CD14-positive monocyte (primary cell): Measurements from ENCODE around the gene KIAA1586. TPM values are rescaled to one million over a fixed set of nuclear protein-coding genes. Genes with fewer than 3 reads are reported as not detected.
"Not testable (repeated sequence)": the region's sequence is repeated elsewhere in the genome, so short reads cannot be mapped to it uniquely, and the experiment has no call there.

Experiments
- DNase-seq, 3 donors: peaks; one replicate each; pipeline ENCODE4 v3.0.0-alpha.2; 2011 to 2022
- H2AFZ ChIP-seq: 2 replicates; pipeline ENCODE4 v1.6.0; 2012; ENCODE audit warnings: mild to moderate bottlenecking, low read depth, low read length, inconsistent platforms; ENCODE audit not compliant: insufficient read depth, poor library complexity, severe bottlenecking
- H3K27ac ChIP-seq, 2 donors: 1 replicate in 1 of 2; 2 replicates in 1 of 2; pipeline ENCODE4 v1.5.1; 2012 to 2013; ENCODE audit warnings: low read length in 2 of 2, control low read depth in 1 of 2, inconsistent platforms in 1 of 2, low read depth in 1 of 2, mild to moderate bottlenecking in 1 of 2
- H3K27me3 ChIP-seq, 2 donors: one replicate each; pipeline versions ENCODE4 v1.6.0 to v1.6.1; 2011 to 2013; ENCODE audit warnings: low read length in 2 of 2; ENCODE audit not compliant: control insufficient read depth in 2 of 2, insufficient read depth in 2 of 2
- H3K36me3 ChIP-seq, 2 donors: replicated peaks in 1 of 2; 1 replicate in 1 of 2; 2 replicates in 1 of 2; pipeline versions ENCODE4 v1.5.1 to v1.6.1; 2012 to 2013; ENCODE audit warnings: low read length in 2 of 2, control low read depth in 1 of 2, inconsistent platforms in 1 of 2, mild to moderate bottlenecking in 1 of 2; ENCODE audit not compliant: insufficient read depth in 2 of 2, control insufficient read depth in 1 of 2
- H3K4me1 ChIP-seq, 2 donors: 1 replicate in 1 of 2; 2 replicates in 1 of 2; pipeline versions ENCODE4 v1.5.1 to v1.6.1; 2012 to 2013; ENCODE audit warnings: low read length in 2 of 2, control low read depth in 1 of 2, inconsistent platforms in 1 of 2, mild to moderate bottlenecking in 1 of 2, moderate library complexity in 1 of 2; ENCODE audit not compliant: insufficient read depth in 2 of 2, control insufficient read depth in 1 of 2
- H3K4me2 ChIP-seq: replicated peaks from 2 replicates; pipeline ENCODE3; 2012; ENCODE audit warnings: low read length, moderate library complexity, mild to moderate bottlenecking; ENCODE audit not compliant: poor library complexity, severe bottlenecking; ENCODE audit errors: extremely low read depth
- H3K4me3 ChIP-seq, 3 experiments: fragments of 200-600 bp in 1 of 3; sonication (generic) in 1 of 3; replicated peaks in 1 of 3; 1 replicate in 2 of 3; 2 replicates in 1 of 3; pipeline ENCODE4 v1.5.1; 2011 to 2013; ENCODE audit warnings: low read length in 3 of 3, mild to moderate bottlenecking in 3 of 3, control low read depth in 2 of 3, low read depth in 2 of 3, inconsistent platforms in 1 of 3, moderate library complexity in 1 of 3
- H3K79me2 ChIP-seq: 2 replicates; pipeline ENCODE4 v1.6.0; 2012; ENCODE audit warnings: mild to moderate bottlenecking, control low read depth, inconsistent platforms, low read length, moderate library complexity; ENCODE audit not compliant: insufficient read depth
- H3K9ac ChIP-seq: 2 replicates; pipeline ENCODE4 v1.6.0; 2017; ENCODE audit warnings: low read length, mild to moderate bottlenecking; ENCODE audit not compliant: insufficient read depth, poor library complexity, severe bottlenecking
- H3K9me3 ChIP-seq, 2 donors: replicated peaks in 1 of 2; 1 replicate in 1 of 2; 2 replicates in 1 of 2; pipeline versions ENCODE4 v1.5.1 to v1.6.1; 2012 to 2013; ENCODE audit warnings: low read length in 2 of 2, control low read depth in 1 of 2; ENCODE audit not compliant: control insufficient read depth in 1 of 2, insufficient read depth in 1 of 2
- H4K20me1 ChIP-seq: 2 replicates; pipeline ENCODE4 v1.6.0; 2012; ENCODE audit warnings: mild to moderate bottlenecking, low read length, control low read depth, moderate library complexity; ENCODE audit not compliant: insufficient read depth
- H3K27ac Mint-ChIP-seq, 7 donors: one replicate each; pipeline ENCODE4 v1.8.0; 2020; ENCODE audit warnings: mild to moderate bottlenecking in 7 of 7, mixed read lengths in 7 of 7, moderate library complexity in 6 of 7, inconsistent platforms in 2 of 7
- H3K27me3 Mint-ChIP-seq, 3 donors: one replicate each; pipeline ENCODE4 v1.8.0; 2021 to 2022; ENCODE audit warnings: low read depth in 3 of 3, mild to moderate bottlenecking in 3 of 3, mixed read lengths in 3 of 3, moderate library complexity in 3 of 3, inconsistent platforms in 1 of 3
- H3K36me3 Mint-ChIP-seq, 2 donors: one replicate each; pipeline ENCODE4 v1.8.0; 2020; ENCODE audit warnings: mixed read lengths in 2 of 2, inconsistent platforms in 1 of 2, mild to moderate bottlenecking in 1 of 2
- H3K4me1 Mint-ChIP-seq: one replicate; pipeline ENCODE4 v1.8.0; 2020; ENCODE audit warnings: mild to moderate bottlenecking, mixed read lengths
- H3K4me3 Mint-ChIP-seq, 2 donors: one replicate each; pipeline ENCODE4 v1.8.0; 2020; ENCODE audit warnings: mild to moderate bottlenecking in 2 of 2, mixed read lengths in 2 of 2, moderate library complexity in 1 of 2
- H3K9me3 Mint-ChIP-seq, 7 donors: one replicate each; pipeline ENCODE4 v1.8.0; 2020 to 2022; ENCODE audit warnings: mixed read lengths in 7 of 7, mild to moderate bottlenecking in 6 of 7, moderate library complexity in 6 of 7, inconsistent platforms in 2 of 7
- CTCF ChIP-seq: fragments of 200-600 bp; IDR thresholded peaks from one replicate; pipeline ENCODE4 v1.8.0; 2022; ENCODE audit warnings: antibody characterized with exemption, mild to moderate bottlenecking
- WGBS: methylation state at CpG from one replicate; pipeline ENCODE4 v1.1.5; 2013; ENCODE audit warnings: missing lambda C conversion rate; ENCODE audit not compliant: insufficient coverage; 5-methylcytosine and 5-hydroxymethylcytosine counted together
- intact Hi-C, 2 donors: fragments of 100-400 bp; cut with micrococcal nuclease; formaldehyde crosslinking; loops; one replicate each; pipeline versions ENCODE4 v1.15.0 to v1.15.1; 2023
- polyA plus RNA-seq, 3 donors: library from polyadenylated mRNA; depleted of rRNA in 1 of 3; unstranded in 2 of 3; stranded (reverse) in 1 of 3; fragments of 300-500 nt in 2 of 3; fragments of >200 nt in 1 of 3; fragmentation: Illumina TruSeq in 2 of 3; gene quantifications; 1 replicate in 2 of 3; 2 replicates in 1 of 3; pipeline ENCODE4 v1.2.3, GENCODE V29; 2012 to 2021

Gene KIAA1586
- polyA plus RNA-seq, 3 donors, result 1.1 to 5.0 (median 4.4) TPM

DNA sequence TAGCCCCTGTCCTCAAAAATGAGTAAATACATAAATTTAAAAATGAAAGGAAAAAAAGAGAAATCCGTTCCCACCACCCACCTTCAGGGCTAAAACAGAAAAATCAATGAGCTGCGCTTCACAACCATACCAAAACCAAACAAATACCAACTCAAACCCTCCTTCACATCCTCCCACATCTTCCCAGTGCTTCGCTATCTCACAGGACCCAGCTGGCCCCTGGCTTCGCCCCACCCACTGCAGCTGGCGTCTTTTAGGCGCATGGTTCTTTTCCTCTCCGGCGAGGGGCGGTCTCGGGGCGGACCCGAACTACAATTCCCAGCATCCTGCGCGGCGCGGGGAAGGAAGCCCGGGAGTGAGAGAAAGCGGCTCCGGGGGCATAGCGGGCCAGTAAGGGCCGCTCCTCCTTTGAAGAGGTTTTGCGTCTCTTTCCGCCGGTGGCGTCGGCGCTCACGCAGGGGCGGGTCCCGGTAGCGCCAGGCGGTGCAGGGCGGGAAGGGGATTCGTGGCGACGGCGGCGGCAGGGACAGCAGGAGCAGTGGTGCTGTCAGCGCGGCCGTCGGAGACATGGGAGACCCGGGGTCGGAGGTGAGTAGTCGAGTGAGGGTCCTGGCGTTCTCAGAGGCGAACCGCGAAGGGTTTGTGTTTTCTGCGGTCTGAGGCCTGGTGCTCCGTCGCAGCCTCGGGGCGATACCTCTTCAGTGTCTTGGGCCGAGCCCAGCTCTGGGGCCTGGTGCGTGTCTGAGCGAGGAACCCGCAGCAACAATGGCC is 43.4 kb downstream of the KIAA1586 start, which contains the start of gene ZNF451:
TSS of gene ZNF451 (plus strand) at position 502 of the 771 bp plus-strand sequence. CDS start at position 568, 66 bp downstream.
- 0% methylated on average over 40 of the region's 58 CpGs for WGBS
- Histone ChIP-seq H3K27me3 (no peaks in the 10 kb centered on the region), H3K36me3 (peaks cover 6 to 19% of the 10 kb centered on the region in 2 donors), H2AFZ (peak within 1 kb of the TSS; percentile 80), H3K79me2 (peaks cover 37% of the 10 kb centered on the region), H3K27ac (peak within 1 kb of the TSS; percentile 67 to 80), H3K4me2 (peak within 1 kb of the TSS; percentile 79), H3K9ac (peak within 1 kb of the TSS; percentile 73), H3K4me3 (peak within 1 kb of the TSS; percentile 47 to 76 (median 54)), H3K4me1 (peaks cover 15 to 17% of the 10 kb centered on the region in 2 donors), H4K20me1 (peaks cover 34% of the 10 kb centered on the region), H3K9me3 (no peaks in the 10 kb centered on the region)
- H3K4me1 Mint-ChIP-seq, result peaks cover 31% of the 10 kb centered on the region
- H3K9me3 Mint-ChIP-seq, result peaks cover 0 to 2% (median 0%) of the 10 kb centered on the region in 7 donors
- peak within 1 kb of the TSS; percentile 79 to 88 for H3K4me3 Mint-ChIP-seq
- H3K27me3 Mint-ChIP-seq, result peaks cover 0 to 1% (median 0%) of the 10 kb centered on the region in 3 donors
- intact Hi-C loops, result no loop called here
- DNase-seq, result peak; percentile 88 to 90 (median 88)
- peak within 1 kb of the TSS; percentile 73 to 94 (median 90) for H3K27ac Mint-ChIP-seq
- no peak for TF ChIP-seq CTCF
- peaks cover 11 to 18% of the 10 kb centered on the region in 2 donors for H3K36me3 Mint-ChIP-seq

DNA sequence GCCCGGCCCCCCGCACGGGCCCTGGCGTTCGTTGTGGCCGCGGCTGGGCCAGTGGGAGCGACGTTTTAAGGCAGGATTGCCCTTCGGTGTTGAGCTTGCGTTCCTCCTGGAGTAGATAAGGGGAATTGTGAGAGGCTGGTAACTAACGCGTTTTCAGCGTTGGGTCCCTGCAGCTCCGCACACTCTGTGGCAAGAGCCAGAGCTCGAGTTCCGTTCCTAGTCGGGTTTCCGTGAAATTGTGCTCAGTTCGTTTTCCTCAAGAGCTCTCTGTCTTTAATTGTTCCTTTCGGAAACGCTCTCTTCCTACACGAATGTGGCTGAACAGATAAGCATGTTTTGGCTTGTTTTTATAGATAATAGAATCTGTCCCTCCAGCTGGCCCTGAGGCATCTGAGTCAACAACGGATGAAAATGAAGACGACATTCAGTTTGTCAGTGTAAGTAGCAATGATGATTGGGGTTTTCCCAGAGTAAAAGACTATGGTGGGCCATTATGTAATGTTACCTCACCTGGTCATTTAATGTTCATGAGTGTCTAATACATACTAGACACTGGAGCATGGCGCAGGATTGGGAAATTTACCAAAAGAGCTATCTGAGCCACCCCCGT is 44.1 kb downstream of the KIAA1586 start:
- H3K27ac Mint-ChIP-seq, intact Hi-C loops, H3K27me3 Mint-ChIP-seq, H3K9me3 ChIP-seq, H3K9me3 Mint-ChIP-seq, DNase-seq, H3K27me3 ChIP-seq, H3K4me2 ChIP-seq: not testable (repeated sequence)
- peaks cover 31% of the 10 kb centered on the region for H3K4me1 Mint-ChIP-seq
- no CpG with 5 or more reads among the region's 27 CpGs for WGBS
- peak overlapping the region; percentile 67 to 80 for H3K27ac ChIP-seq
- peaks cover 6 to 24% of the 10 kb centered on the region in 2 donors for H3K36me3 ChIP-seq
- H3K79me2 ChIP-seq, result peaks cover 43% of the 10 kb centered on the region
- H3K9ac ChIP-seq, result peak overlapping the region; percentile 73
- H3K4me3 Mint-ChIP-seq, result peak overlapping the region in 1 of 2 donors; percentile 79
- peaks cover 12 to 19% of the 10 kb centered on the region in 2 donors for H3K36me3 Mint-ChIP-seq
- peak overlapping the region; percentile 80 for H2AFZ ChIP-seq
- H4K20me1 ChIP-seq, result peaks cover 41% of the 10 kb centered on the region
- H3K4me3 ChIP-seq, result peak overlapping the region in 2 of 3 experiments; percentile 47 to 76
- H3K4me1 ChIP-seq, result peaks cover 15 to 17% of the 10 kb centered on the region in 2 donors

DNA sequence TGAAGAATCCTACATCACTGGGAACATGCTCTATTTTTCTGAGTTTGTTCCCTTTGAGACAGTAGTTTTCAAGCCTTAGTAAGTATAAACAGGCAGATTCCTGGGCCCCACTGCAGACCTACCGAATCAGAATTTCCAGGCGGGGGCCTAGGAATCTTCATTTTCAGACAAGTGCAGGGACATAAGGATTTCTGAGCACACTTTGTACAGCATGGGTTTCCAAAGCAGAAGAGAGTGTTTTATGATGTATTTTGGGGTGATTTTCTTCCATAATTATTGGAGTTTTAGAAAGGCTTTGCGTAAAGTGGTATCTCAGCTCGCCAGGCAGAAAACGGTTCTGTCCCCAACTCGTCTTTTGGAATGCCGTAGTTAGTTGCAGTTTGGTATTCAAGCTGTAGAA is 44.9 kb downstream of the KIAA1586 start:
- H3K9ac ChIP-seq, H3K27me3 Mint-ChIP-seq, H3K9me3 Mint-ChIP-seq, H3K27me3 ChIP-seq, intact Hi-C loops, H2AFZ ChIP-seq, H3K4me2 ChIP-seq, H3K4me3 ChIP-seq, H3K9me3 ChIP-seq, DNase-seq, H3K27ac ChIP-seq: not testable (repeated sequence)
- Histone ChIP-seq H3K36me3 (peaks cover 6 to 24% of the 10 kb centered on the region in 2 donors), H3K79me2 (peaks cover 51% of the 10 kb centered on the region), H4K20me1 (peaks cover 49% of the 10 kb centered on the region), H3K4me1 (peaks cover 15 to 17% of the 10 kb centered on the region in 2 donors)
- peaks cover 31% of the 10 kb centered on the region for H3K4me1 Mint-ChIP-seq
- H3K4me3 Mint-ChIP-seq, result peak overlapping the region; percentile 13 to 26
- 97% methylated on average over 5 of the region's 7 CpGs for WGBS
- H3K36me3 Mint-ChIP-seq, result peaks cover 14 to 24% of the 10 kb centered on the region in 2 donors
- H3K27ac Mint-ChIP-seq, result peak overlapping the region in 5 of 7 donors; percentile 46 to 88 (median 77)
